Keratinocyte (primary cell): ENCODE data around the gene SPTLC3. TPM values are rescaled to one million over a fixed set of nuclear protein-coding genes. Genes with fewer than 3 reads are reported as not detected.

ENCODE experiments used
- DNase-seq: peaks from one replicate; pipeline ENCODE4 v3.0.0-alpha.2; 2011; ENCODE audit warnings: low read depth, missing footprints, low spot score
- FAIRE-seq: peaks from 2 replicates; lab custom pipeline; 2011; peaks lifted over from hg19 to GRCh38; lab: Jason Lieb, UNC
- H2AFZ ChIP-seq: 2 replicates; pipeline ENCODE4 v1.6.0; 2012; ENCODE audit warnings: low read length, control low read depth, inconsistent platforms; ENCODE audit not compliant: control insufficient read depth
- H3K27ac ChIP-seq: 2 replicates; pipeline ENCODE4 v1.5.1; 2011; ENCODE audit warnings: low read length; ENCODE audit not compliant: control insufficient read depth, insufficient read depth
- H3K27me3 ChIP-seq: 3 replicates; pipeline ENCODE4 v1.6.0; 2011; ENCODE audit warnings: low read length; ENCODE audit not compliant: control insufficient read depth, insufficient read depth; ENCODE audit errors: extremely low read depth
- H3K36me3 ChIP-seq, 2 experiments: 2 replicates in 1 of 2; 3 replicates in 1 of 2; pipeline ENCODE4 v1.5.1; 2011; ENCODE audit warnings: low read length in 2 of 2, mild to moderate bottlenecking in 1 of 2; ENCODE audit not compliant: control insufficient read depth in 2 of 2, insufficient read depth in 2 of 2; ENCODE audit errors: extremely low read depth in 1 of 2
- H3K4me1 ChIP-seq: 3 replicates; pipeline ENCODE4 v1.5.1; 2011; ENCODE audit warnings: low read length; ENCODE audit not compliant: control insufficient read depth, insufficient read depth; ENCODE audit errors: extremely low read depth
- H3K4me2 ChIP-seq: 3 replicates; pipeline ENCODE4 v1.6.0; 2011; ENCODE audit warnings: low read depth, low read length; ENCODE audit not compliant: control insufficient read depth, insufficient read depth; ENCODE audit errors: extremely low read depth
- H3K4me3 ChIP-seq, 3 experiments: fragments of 200-600 bp in 1 of 3; sonication (generic) in 1 of 3; 2 replicates in 2 of 3; 3 replicates in 1 of 3; pipeline ENCODE4 v1.5.1; 2011 to 2016; ENCODE audit warnings: low read length in 3 of 3, mild to moderate bottlenecking in 3 of 3, control low read depth in 2 of 3, inconsistent platforms in 1 of 3, low read depth in 1 of 3, mixed read lengths in 1 of 3, mixed run types in 1 of 3, moderate library complexity in 1 of 3; ENCODE audit not compliant: control insufficient read depth in 2 of 3, insufficient read depth in 2 of 3; ENCODE audit errors: extremely low read depth in 1 of 3
- H3K79me2 ChIP-seq: 2 replicates; pipeline ENCODE4 v1.6.0; 2012; ENCODE audit warnings: low read length; ENCODE audit not compliant: control insufficient read depth, insufficient read depth
- H3K9ac ChIP-seq: 3 replicates; pipeline ENCODE4 v1.6.0; 2011; ENCODE audit warnings: low read length; ENCODE audit not compliant: control insufficient read depth, insufficient read depth; ENCODE audit errors: extremely low read depth
- H3K9me1 ChIP-seq: 3 replicates; pipeline ENCODE4 v1.6.0; 2011; ENCODE audit warnings: low read length; ENCODE audit not compliant: control insufficient read depth, insufficient read depth; ENCODE audit errors: extremely low read depth
- H3K9me3 ChIP-seq: 2 replicates; pipeline ENCODE4 v1.5.1; 2012; ENCODE audit warnings: low read depth, low read length; ENCODE audit not compliant: control insufficient read depth
- H4K20me1 ChIP-seq: 3 replicates; pipeline ENCODE4 v1.6.0; 2011; ENCODE audit warnings: low read length; ENCODE audit not compliant: control insufficient read depth, insufficient read depth; ENCODE audit errors: extremely low read depth
- CTCF ChIP-seq, 3 experiments: IDR thresholded peaks in 1 of 3; conservative IDR thresholded peaks in 1 of 3; optimal IDR thresholded peaks in 1 of 3; 2 replicates in 2 of 3; 3 replicates in 1 of 3; pipeline versions ENCODE3 to v1.5.1; 2011; ENCODE audit warnings: low read length in 3 of 3, mild to moderate bottlenecking in 3 of 3, moderate library complexity in 2 of 3, control low read depth in 1 of 3, inconsistent platforms in 1 of 3; ENCODE audit not compliant: insufficient read depth in 2 of 3; ENCODE audit errors: extremely low read depth in 1 of 3
- EZH2 ChIP-seq: IDR thresholded peaks from one replicate; pipeline ENCODE4 v1.6.1; 2012; ENCODE audit warnings: inconsistent platforms, mild to moderate bottlenecking, low read length, moderate library complexity
- dilution Hi-C: fragments of 300-500 bp; cut with MboI; formaldehyde crosslinking; loops from one replicate; pipeline ENCODE4 v1.7.0; 2020; ENCODE audit warnings: low sequenced_read_pairs; ENCODE audit not compliant: extremely low pct_ligation_motif_present
- polyA plus RNA-seq, 5 experiments: library from polyadenylated mRNA; depleted of rRNA in 3 of 5; stranded (reverse) in 3 of 5; stranded (forward) in 1 of 5; unstranded in 1 of 5; fragments of >200 nt; gene quantifications; 1 replicate in 1 of 5; 2 replicates in 3 of 5; 3 replicates in 1 of 5; pipeline versions ENCODE4 v1.2.1 to v1.2.3, GENCODE V29; 2011 to 2012; ENCODE audit warnings: missing spikeins in 2 of 5, low read depth in 1 of 5, low replicate concordance in 1 of 5

Gene SPTLC3
- polyA plus RNA-seq, 1 donor (not counting 4 experiments of a cell fraction or from before 2014, with no cell fraction given), result 11.4 TPM

- dilution Hi-C loops, result no loop called here
- FAIRE-seq, result no peak
These were observed 179.1 kb downstream of the SPTLC3 start for GRCh38 chr20:13187899-13188298.

GRCh38 chr20:13199279-13199678 lies 190.5 kb downstream of the SPTLC3 start:
- TF ChIP-seq CTCF (optimal IDR thresholded peaks at IDR 0.05 in 1 of 3, IDR thresholded peaks at IDR 0.05 in 1 of 3, conservative IDR thresholded peaks at IDR 0.05 in 1 of 3; ENCODE audit: extremely low read depth in 1 of 3, insufficient read depth in 2 of 3, low read length in 3 of 3), result no peak
- Histone ChIP-seq H3K4me3 (no peak overlapping the region), H3K9me1 (no peaks in the 10 kb centered on the region), H2AFZ (no peak overlapping the region), H3K36me3 (no peaks in the 10 kb centered on the region), H3K27me3 (no peaks in the 10 kb centered on the region), H3K79me2 (no peaks in the 10 kb centered on the region), H3K4me2 (no peak overlapping the region), H4K20me1 (no peaks in the 10 kb centered on the region), H3K27ac (no peak overlapping the region), H3K9me3 (no peaks in the 10 kb centered on the region), H3K4me1 (no peaks in the 10 kb centered on the region), H3K9ac (no peak overlapping the region)
- DNase-seq (no peak), FAIRE-seq (no peak)
- dilution Hi-C loops, result no loop called here

More at GRCh38 chr20:13187899-13188298, 179.1 kb downstream of the SPTLC3 start:
- no peaks in the 10 kb centered on the region for H3K79me2 ChIP-seq
- H3K36me3 ChIP-seq, result no peaks in the 10 kb centered on the region
- H3K27me3 ChIP-seq, result no peaks in the 10 kb centered on the region
- no peak overlapping the region for H3K4me2 ChIP-seq
- no peaks in the 10 kb centered on the region for H3K9me3 ChIP-seq
- no peak overlapping the region for H2AFZ ChIP-seq
- no peak overlapping the region for H3K9ac ChIP-seq
- no peaks in the 10 kb centered on the region for H3K9me1 ChIP-seq
- H3K4me1 ChIP-seq, result no peaks in the 10 kb centered on the region
- TF ChIP-seq CTCF (optimal IDR thresholded peaks at IDR 0.05 in 1 of 3, IDR thresholded peaks at IDR 0.05 in 1 of 3, conservative IDR thresholded peaks at IDR 0.05 in 1 of 3; ENCODE audit: extremely low read depth in 1 of 3, insufficient read depth in 2 of 3, low read length in 3 of 3), result no peak
- TF ChIP-seq EZH2, result no peak
- DNase-seq, result no peak
- H3K4me3 ChIP-seq, result no peak overlapping the region
- H4K20me1 ChIP-seq, result no peaks in the 10 kb centered on the region
- H3K27ac ChIP-seq, result no peak overlapping the region
